GM12873 (cell line): ENCODE results near the gene PTX4.

Experiments
- TF ChIP-seq, protein P1 (sequence below): IDR thresholded peaks from 2 replicates; pipeline ENCODE4 v1.5.1; 2012; ENCODE audit warnings: low read depth, mild to moderate bottlenecking, moderate library complexity, low read length, control low read depth; ENCODE audit not compliant: insufficient read depth; ENCODE audit errors: missing control alignments

The PTX4 gene

DNA sequence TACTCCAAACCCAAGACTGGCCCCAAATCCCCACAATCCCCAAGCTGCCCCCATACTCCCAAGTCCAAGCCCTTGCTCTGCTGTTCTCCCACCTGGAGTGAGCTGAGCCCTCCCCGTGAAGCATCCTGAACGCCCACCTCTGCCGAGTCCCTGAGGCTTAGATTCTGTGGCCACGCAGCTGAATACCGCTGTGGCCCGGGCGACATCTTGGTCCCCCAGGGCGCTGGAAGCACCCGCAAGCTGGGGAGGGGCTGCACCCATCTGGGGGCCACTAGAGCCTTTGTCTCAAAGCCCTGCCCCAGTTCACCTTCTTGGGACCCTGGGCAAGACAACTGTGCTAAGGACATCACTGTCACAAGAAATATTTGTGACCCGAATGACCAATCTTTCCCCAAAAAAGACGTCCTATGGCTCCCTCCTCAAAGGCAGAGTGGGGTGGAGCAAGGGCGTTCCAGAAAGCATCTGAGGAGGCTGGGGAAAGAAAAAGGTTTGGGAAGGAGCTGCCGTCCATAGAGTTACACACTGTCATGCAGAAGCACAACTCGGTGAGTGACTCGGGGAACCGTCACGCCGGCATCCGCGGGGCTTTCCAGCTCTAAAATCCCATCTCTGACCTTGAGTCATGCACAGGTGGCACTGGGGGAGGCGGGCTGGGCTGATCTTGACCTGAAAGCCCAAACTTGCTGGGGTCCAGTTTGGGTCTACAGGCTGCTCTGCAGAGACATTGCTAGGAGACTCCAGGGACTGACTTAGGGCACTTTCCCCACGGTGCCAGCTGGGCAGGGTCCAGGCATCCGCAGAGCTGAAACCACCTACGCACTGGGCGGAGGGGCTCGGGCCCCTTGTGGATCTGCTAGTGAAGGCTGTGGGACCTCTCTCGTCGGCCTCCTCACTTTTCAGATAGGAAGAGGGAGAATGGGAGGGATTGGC is 6.6 kb downstream of the PTX4 start:
- TF ChIP-seq, protein P1, sequence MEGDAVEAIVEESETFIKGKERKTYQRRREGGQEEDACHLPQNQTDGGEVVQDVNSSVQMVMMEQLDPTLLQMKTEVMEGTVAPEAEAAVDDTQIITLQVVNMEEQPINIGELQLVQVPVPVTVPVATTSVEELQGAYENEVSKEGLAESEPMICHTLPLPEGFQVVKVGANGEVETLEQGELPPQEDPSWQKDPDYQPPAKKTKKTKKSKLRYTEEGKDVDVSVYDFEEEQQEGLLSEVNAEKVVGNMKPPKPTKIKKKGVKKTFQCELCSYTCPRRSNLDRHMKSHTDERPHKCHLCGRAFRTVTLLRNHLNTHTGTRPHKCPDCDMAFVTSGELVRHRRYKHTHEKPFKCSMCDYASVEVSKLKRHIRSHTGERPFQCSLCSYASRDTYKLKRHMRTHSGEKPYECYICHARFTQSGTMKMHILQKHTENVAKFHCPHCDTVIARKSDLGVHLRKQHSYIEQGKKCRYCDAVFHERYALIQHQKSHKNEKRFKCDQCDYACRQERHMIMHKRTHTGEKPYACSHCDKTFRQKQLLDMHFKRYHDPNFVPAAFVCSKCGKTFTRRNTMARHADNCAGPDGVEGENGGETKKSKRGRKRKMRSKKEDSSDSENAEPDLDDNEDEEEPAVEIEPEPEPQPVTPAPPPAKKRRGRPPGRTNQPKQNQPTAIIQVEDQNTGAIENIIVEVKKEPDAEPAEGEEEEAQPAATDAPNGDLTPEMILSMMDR = no peak

DNA sequence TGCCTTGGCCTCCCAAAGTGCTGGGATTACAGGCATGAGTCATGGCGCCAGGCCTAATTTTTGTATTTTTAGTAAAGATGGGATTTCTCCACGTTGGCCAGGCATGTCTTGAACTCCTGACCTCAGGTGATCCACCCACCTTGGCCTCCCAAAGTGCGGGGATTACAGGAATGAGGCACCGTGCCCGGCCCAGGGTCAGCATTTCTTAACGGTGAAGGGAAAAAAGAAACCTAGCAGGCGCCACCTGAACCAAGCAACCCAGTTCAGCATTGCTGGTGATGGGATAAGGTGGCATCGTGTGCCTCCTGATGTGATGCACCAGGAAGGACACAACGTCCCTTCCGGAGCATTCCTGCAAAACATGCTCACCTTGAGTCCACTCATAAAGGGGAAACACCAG is 11.7 kb downstream of the PTX4 start:
- TF ChIP-seq, protein P1 = no peak

DNA sequence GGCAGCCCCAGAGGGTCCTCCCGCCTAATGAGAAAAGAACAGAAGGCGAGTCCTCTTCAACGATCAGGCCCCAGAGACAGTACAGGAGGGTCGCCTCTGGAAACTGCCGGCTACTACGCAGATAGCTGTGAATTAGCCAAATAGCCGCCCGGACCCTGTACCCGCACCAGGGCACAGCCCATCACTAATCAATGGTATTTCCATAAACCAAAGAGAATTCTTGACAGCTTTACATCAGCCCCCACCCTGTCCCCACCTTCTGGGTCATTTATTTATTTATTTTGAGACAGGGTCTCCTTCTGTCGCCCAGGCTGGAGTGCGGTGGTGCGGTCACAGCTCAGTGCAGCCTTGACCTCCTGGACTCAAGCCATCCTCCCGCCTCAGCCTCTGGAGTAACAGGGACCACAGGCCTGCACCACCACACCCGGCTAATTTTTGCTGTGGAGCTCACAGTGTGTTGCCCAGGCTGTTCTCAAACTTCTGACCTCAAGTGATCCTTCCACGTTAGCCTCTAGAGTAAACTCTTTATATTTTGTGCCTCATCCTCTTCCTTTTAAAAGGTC is 13.1 kb downstream of the PTX4 start:
- TF ChIP-seq, protein P1 = no peak

DNA sequence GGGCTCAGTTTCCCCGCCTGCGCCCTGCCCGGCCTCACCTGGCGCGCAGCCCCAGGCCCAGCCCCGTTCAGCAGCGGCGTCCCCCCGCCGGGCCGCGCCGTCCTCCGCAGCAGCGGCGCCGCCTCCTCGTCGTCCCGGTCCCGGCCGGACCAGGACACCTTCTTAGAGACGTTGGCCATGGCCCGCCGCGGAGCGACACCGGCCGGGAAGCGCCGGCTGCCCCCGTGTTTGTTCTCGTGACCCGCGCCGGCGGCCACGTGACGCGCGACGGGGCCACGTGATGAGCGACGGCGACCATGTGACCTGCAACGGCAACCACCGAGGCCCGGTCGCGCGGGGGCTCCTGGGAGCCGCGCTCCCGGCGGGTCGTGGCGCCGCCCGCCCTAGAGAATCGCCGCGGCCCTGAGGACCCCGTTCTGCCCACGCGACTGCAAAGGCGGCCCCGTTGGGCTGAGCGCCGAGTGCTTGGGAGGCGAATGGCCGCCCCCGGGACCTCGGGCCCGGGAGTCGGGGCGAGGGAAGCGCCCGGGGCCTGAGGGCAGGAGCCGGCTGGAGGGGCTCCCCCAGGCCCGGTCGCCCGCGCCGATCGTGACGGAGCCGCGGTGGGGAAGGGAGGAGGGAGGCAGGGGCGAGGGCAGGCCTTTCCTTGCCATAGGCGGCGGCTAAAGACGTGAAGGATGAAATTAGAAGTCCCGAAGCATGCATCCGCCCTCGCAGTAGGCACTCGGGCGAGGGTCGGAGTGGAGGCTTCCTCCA is 13.8 kb downstream of the PTX4 start, which contains the start of gene CLCN7:
CLCN7 (minus strand) TSS at position 233 of the 756 bp plus-strand sequence; CDS start at position 179, 54 bp downstream.
- TF ChIP-seq, protein P1 = no peak

DNA sequence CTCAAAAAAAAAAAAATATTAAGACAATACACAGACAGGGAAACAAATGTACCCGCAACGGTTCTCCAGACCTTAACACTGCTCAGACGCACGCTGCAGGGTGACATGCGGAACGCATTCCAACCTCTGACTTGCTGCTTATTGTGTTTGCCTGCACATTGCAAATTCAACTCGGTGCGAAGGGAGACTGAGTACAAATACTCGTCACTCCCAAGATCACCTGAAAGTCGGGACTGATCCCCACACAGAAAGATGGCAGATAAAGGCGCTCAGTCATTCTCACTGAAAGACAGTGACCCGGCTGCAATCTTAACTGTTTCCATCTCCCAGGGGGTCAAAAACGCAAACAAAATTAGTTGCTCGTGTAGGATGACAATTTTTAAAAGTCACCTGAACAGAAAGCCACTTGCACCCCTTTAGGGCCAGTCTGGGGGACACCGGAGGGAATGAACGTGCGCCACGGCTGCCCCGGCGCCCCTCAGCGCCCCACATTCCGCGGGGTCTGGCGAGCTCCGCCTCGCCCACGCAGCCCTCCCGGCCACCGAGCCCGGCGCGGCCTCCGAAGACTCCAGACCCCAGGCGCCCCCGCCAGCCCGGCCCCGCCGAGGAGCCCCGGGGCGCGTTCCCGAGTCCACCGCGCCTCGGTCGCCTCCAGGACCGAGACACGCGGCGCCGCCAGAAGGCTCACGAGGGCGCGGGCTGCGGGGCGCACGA is 14.5 kb downstream of the PTX4 start:
- TF ChIP-seq, protein P1 = no peak

DNA sequence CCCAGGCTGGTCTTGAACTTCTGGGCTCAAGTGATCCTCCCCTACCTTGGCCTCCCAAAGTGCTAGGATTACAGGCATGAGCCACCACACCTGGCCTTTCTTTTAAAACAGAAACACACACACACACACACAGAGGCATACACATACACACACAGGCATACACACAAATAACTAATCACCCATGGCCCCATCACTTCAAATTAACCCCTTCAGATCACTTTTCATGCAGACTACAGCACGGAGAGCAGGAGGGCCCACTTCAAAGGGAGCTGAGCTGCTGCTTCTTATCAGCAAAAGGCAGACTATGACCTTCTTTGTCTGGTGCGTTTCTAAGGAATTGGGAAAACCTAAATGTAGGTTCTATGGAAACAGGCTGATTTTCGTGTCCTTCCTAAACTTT is 15.8 kb downstream of the PTX4 start:
- TF ChIP-seq, protein P1 = no peak
